ENCODE data around the gene LAMA1. TPM values are rescaled to one million over a fixed set of nuclear protein-coding genes. Genes with fewer than 3 reads are reported as not detected.

Gene LAMA1
- total RNA-seq, 1 donor from 2014 or later, result 75.0 TPM

- H3K36me3 Mint-ChIP-seq, result peaks cover 25% of the 10 kb centered on the region
Measured at GRCh38 chr18:6960656-6961055, 156.9 kb downstream of the LAMA1 start.

DNA sequence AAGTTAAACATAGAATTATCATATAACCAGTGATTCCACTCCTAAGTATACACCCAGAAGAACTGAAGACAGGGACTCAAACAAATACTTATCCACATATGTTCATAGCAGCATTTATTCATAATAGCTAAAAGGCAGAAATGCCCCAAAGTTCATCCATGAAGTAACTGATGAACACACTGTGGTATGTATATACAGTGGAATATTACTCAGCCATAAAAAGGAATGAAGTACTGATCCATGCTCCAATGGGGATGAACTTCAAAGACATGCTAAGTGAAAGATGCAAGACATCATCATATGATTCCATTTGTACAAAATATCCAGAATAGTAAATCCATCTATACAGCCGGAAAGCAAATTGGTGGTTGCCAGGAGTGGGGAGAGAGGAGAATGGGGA lies 157.5 kb downstream of the LAMA1 start:
- TF ChIP-seq, protein P1, sequence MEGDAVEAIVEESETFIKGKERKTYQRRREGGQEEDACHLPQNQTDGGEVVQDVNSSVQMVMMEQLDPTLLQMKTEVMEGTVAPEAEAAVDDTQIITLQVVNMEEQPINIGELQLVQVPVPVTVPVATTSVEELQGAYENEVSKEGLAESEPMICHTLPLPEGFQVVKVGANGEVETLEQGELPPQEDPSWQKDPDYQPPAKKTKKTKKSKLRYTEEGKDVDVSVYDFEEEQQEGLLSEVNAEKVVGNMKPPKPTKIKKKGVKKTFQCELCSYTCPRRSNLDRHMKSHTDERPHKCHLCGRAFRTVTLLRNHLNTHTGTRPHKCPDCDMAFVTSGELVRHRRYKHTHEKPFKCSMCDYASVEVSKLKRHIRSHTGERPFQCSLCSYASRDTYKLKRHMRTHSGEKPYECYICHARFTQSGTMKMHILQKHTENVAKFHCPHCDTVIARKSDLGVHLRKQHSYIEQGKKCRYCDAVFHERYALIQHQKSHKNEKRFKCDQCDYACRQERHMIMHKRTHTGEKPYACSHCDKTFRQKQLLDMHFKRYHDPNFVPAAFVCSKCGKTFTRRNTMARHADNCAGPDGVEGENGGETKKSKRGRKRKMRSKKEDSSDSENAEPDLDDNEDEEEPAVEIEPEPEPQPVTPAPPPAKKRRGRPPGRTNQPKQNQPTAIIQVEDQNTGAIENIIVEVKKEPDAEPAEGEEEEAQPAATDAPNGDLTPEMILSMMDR (conservative IDR thresholded peaks at IDR 0.05), result no peak
- peaks cover 25% of the 10 kb centered on the region for H3K36me3 Mint-ChIP-seq
- H3K4me3 Mint-ChIP-seq, result no peak overlapping the region
- H3K9me3 Mint-ChIP-seq, result no peaks in the 10 kb centered on the region
- H3K27me3 Mint-ChIP-seq, result no peaks in the 10 kb centered on the region
- no peak for DNase-seq (ENCODE audit: extremely low spot score, unreplicated experiment)
- no peaks in the 10 kb centered on the region for H3K4me1 Mint-ChIP-seq (ENCODE audit: unreplicated experiment)
- no peak overlapping the region for H3K27ac Mint-ChIP-seq

More at GRCh38 chr18:6960656-6961055, 156.9 kb downstream of the LAMA1 start:
- Mint-ChIP-seq H3K27me3 (no peaks in the 10 kb centered on the region), H3K27ac (no peak overlapping the region), H3K4me3 (no peak overlapping the region), H3K4me1 (ENCODE audit: unreplicated experiment) (no peaks in the 10 kb centered on the region), H3K9me3 (no peaks in the 10 kb centered on the region)
- TF ChIP-seq, protein P1 (conservative IDR thresholded peaks at IDR 0.05), result no peak
- DNase-seq (ENCODE audit: extremely low spot score, unreplicated experiment), result no peak

GRCh38 chr18:6959110-6959509 lies 158.5 kb downstream of the LAMA1 start:
- Mint-ChIP-seq H3K4me3 (no peak overlapping the region), H3K27me3 (no peaks in the 10 kb centered on the region), H3K36me3 (peaks cover 24% of the 10 kb centered on the region), H3K27ac (no peak overlapping the region), H3K4me1 (ENCODE audit: unreplicated experiment) (no peaks in the 10 kb centered on the region), H3K9me3 (no peaks in the 10 kb centered on the region)
- TF ChIP-seq, protein P1 (conservative IDR thresholded peaks at IDR 0.05), result no peak
- DNase-seq (ENCODE audit: extremely low spot score, unreplicated experiment), result no peak

- H3K4me3 Mint-ChIP-seq, result no peak overlapping the region
- peaks cover 28% of the 10 kb centered on the region for H3K36me3 Mint-ChIP-seq
- no peaks in the 10 kb centered on the region for H3K27me3 Mint-ChIP-seq
- H3K27ac Mint-ChIP-seq, result no peak overlapping the region
- TF ChIP-seq, protein P1 (conservative IDR thresholded peaks at IDR 0.05), result no peak
- H3K9me3 Mint-ChIP-seq, result no peaks in the 10 kb centered on the region
- no peaks in the 10 kb centered on the region for H3K4me1 Mint-ChIP-seq (ENCODE audit: unreplicated experiment)
- no peak for DNase-seq (ENCODE audit: extremely low spot score, unreplicated experiment)
Measured at GRCh38 chr18:6956999-6957398, 160.6 kb downstream of the LAMA1 start.

DNA sequence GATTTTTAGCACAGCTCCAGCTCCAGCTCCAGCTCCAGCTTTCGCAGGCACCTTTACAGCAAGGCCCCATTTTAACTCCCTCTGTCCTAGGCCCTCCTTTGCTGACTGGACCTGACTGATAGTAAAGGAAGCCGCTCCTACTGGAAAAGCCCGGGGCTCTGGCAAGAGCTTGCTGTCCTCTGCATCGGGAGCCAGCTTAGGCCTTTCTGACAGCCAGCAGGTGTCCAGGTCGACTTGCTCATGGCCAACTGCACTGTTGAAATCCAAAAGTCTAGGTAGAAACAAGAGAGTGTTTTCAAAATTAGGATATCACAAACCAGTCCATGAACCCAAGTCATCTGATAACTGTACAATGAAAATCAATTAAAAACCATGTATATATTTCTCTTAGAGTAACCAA lies 161.1 kb downstream of the LAMA1 start:
- H3K36me3 Mint-ChIP-seq, result peaks cover 33% of the 10 kb centered on the region
- H3K27ac Mint-ChIP-seq, result no peak overlapping the region
- H3K4me1 Mint-ChIP-seq (ENCODE audit: unreplicated experiment), result no peaks in the 10 kb centered on the region
- H3K9me3 Mint-ChIP-seq, result no peaks in the 10 kb centered on the region
- no peaks in the 10 kb centered on the region for H3K27me3 Mint-ChIP-seq
- no peak overlapping the region for H3K4me3 Mint-ChIP-seq
- no peak for DNase-seq (ENCODE audit: extremely low spot score, unreplicated experiment)
- TF ChIP-seq, protein P1 (conservative IDR thresholded peaks at IDR 0.05), result no peak

GRCh38 chr18:6955304-6955703 lies 162.3 kb downstream of the LAMA1 start:
- TF ChIP-seq, protein P1 (conservative IDR thresholded peaks at IDR 0.05), result no peak
- no peaks in the 10 kb centered on the region for H3K27me3 Mint-ChIP-seq
- H3K27ac Mint-ChIP-seq, result no peak overlapping the region
- H3K36me3 Mint-ChIP-seq, result peaks cover 30% of the 10 kb centered on the region
- H3K9me3 Mint-ChIP-seq, result no peaks in the 10 kb centered on the region
- no peaks in the 10 kb centered on the region for H3K4me1 Mint-ChIP-seq (ENCODE audit: unreplicated experiment)
- no peak for DNase-seq (ENCODE audit: extremely low spot score, unreplicated experiment)
- H3K4me3 Mint-ChIP-seq, result no peak overlapping the region

All from type B pancreatic cell (in vitro differentiated cells).